HG02678 (cell line): ENCODE measurements around the gene CCNL2.

Experiments used
- ATAC-seq: cut with Tn5 transposase; IDR thresholded peaks from one replicate; pipeline ENCODE4 v1.9.1; 2021; ENCODE audit warnings: mild to moderate bottlenecking, moderate library complexity; ENCODE audit not compliant: unreplicated experiment

The CCNL2 gene

GRCh38 chr1:1359308-1359663, 39.8 kb downstream of the CCNL2 start:
- no peak for ATAC-seq

DNA sequence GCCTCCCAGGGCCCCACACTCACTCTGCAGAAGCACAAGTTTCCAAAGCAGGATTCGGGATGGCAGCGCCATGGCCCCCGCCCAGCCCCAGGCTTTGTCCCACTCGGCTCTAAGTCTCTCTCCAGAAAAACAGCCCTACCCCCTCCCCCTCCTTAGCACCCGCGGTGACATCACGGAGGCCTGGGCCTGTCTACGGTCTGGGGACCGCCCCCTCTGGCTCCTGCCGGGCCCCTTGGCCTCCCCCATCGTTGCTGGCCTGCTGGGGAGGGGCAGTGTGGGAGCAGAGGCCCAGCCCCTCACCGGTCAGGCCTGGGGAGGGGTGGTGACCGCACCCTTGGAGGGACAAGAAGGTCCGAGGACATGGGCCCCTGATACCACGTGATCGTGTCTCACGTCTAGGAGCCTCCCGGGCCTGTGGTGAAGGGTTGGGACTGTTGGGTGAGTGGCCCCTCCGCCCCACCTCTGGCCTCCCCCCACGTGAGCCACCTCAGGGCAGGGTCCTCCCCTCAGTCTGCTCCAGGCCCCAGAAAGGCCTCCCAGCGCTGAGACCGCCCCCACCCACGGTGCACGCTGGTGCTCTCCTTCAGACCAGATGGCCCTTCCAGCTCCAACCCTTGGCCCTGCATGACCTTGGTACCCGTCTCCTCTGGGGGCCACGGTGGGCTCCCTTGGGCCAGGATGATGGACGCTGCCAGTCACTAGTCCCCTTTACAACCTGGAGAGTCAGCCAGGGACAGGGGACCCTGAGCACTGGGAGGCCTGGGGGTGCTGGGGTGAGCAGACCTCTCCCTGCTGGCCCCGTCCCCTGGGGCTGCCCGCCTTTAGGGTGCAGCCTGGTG, 40.5 kb downstream of the CCNL2 start, which contains the start of gene MXRA8:
TSS of gene MXRA8 (minus strand) at position 123 of the 839 bp plus-strand sequence. CDS start at position 72, 51 bp downstream.
- ATAC-seq, result no peak

DNA sequence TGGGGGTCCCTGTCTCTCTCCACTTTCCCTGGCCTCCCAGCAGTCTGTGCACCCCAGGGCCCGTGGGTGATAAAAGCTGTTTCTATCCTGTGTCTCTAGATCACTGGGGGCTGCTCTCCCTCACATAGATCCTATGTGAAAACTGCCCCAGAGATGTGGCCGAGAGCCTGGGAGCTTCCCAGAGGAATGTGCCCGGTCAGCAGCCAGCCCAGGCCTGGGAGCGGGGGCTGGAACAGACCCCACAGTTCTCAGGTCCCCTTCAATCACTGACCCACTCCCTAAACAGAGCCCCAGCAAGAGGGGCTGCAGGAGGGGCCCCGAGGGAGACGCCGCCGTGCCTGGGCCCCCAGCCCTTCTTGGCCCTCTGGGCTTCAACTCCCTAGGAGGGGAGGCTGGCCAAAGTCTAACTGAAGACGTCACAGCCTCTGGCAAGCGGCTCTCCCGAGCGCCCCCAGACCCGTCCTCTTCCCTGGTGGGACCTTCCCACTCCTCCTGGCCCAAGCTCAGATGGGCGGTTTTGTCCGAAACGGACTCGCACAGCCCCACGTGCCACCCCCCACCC, 41.2 kb downstream of the CCNL2 start:
- ATAC-seq, result no peak

DNA sequence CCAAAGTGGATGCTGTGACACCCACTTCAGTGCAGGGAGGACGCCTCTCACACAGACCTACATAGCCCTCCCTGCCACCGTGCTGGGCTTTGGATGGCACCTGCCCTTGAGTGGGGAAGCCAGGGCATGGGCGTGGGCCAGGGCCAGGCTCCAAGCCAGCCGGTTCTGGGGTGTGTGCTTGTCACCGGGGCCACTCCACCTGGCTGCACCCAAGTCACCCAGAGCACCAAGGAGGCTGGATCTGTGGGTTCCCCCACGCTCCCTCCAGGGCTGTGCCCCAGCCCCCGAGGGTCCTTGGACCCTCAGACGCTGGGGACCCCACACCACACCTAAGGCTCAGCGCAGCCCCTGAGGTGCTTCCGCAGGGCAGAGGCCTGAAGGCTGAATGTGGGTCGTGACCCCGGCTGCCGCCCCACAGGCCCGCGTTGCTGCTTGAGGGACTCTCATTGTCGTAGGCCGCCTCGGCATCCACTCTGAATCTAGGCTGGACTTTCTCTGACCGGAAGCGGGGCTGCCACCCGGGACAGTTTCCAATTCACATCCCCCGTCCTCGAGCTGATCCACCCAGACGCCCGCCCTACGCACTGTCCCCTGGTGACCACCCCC, 42.2 kb downstream of the CCNL2 start:
- no peak for ATAC-seq

DNA sequence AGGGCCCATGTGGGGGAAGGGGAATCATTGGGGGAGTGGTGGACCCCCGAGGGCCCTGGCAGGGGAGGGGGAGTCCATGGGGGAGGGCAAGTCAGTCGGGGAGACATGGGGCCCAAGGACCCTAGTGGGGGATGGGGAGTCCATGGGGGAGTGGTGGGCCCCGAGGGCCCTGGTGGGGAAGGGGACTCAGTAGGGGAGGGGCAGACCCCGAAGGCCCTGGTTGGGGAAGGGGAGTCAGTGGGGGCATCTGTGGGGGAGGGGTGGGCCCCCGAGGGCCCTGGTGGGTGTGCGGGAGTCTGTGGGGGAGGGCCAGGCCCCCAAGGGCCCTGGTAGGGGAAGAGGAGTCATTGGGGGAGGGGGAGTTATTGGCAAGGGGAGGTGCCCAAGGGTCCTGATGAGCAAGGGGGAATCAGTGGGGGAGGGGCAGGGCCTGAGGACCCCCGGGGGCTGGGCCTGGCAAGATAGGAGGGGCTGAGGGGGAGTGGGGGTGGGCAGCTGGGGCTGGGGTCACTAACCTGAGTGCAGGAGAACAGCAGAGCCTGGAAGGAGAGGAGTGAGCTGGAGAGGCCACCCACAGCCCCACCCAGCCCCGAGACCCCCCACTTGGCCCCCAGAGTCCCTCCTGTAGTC, 42.9 kb downstream of the CCNL2 start:
- no peak for ATAC-seq

DNA sequence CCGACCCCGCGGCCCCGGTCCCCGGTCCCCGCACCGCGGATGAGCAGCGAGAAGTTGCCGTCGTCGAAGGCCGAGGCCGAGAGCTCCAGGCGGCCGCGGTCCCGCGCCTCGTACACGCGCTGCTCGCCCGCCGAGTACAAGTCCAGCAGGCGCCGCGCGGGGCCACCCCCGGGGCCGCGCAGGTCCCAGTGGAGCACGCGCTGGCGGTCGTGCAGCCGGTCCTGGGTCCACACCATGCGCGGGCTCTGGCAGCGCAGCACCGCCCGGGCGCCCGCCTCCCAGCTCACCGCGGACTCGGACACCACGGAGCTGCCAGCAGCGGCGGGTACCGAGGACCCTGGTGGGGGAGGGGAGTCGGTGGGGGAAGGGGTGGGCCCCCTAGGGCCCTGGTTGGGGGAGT, 43.7 kb downstream of the CCNL2 start:
- no peak for ATAC-seq

- no peak for ATAC-seq
Measured at GRCh38 chr1:1354271-1355247, 44.6 kb downstream of the CCNL2 start.

DNA sequence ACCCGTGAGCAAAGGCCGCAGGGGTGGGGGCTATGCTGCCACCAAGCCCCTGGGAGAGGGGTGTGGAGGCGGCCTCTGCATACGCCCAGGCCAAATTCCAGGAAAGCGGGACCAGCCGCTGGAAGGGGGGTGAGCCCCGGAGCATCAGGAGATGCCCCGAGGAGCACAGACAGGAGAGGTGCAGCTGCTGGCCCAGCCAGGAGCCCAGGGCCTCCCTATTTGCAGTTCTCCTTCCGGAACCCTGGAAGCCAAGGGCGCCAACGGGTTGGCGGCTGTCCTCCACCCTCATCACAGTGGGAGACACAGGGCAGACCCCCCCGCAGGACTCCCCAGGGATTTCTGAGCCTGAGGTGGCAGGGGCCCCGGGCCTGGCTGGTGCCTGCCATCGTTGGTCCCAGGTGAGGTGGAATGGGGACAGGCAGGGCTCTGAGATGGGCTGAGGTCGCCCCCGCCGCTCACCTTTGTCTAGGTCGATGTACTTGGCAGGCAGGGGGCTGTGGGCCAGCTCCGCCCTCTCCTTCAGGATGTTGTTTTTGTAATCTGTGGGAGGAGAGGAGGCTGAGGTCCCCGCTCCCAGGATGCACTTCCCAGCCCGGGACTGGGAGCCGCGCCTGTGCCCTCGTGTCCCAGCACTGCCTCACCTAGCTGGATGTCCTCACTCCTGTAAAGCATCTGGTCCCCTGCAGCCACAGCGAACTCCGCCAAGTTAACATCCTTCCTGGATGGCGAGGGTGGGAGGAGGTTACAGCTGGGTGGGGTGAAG, 45.6 kb downstream of the CCNL2 start:
- no peak for ATAC-seq

DNA sequence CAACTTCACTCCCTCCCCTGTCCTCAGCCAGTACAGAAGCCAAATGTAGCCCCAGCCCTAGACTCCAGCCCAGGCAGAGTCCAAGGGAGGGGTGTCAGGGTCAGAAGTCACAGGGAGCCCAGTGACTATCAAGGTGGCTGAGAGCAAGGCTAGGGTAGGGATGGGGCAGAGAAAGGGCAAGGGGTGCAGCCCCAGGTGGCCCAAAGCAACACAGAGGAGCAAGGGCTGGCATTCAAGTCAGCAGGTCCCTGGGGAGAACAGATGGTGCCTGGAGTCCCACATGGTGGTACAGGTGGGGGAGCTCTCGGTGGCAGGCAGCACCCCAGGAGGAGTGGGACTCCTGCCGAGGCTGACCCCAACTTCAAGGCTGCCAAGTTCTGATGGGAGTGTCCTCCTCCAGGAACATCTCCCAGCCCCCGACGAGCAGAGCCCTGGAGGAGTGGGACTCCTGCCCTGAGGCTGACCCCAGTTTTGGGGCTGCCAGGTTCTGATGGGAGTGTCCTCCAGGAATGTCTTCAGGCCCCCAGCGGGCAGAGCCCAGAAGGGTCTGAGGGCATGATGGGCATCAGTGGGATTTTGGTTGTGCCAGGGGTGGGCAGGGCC, 46.2 kb downstream of the CCNL2 start:
- no peak for ATAC-seq

DNA sequence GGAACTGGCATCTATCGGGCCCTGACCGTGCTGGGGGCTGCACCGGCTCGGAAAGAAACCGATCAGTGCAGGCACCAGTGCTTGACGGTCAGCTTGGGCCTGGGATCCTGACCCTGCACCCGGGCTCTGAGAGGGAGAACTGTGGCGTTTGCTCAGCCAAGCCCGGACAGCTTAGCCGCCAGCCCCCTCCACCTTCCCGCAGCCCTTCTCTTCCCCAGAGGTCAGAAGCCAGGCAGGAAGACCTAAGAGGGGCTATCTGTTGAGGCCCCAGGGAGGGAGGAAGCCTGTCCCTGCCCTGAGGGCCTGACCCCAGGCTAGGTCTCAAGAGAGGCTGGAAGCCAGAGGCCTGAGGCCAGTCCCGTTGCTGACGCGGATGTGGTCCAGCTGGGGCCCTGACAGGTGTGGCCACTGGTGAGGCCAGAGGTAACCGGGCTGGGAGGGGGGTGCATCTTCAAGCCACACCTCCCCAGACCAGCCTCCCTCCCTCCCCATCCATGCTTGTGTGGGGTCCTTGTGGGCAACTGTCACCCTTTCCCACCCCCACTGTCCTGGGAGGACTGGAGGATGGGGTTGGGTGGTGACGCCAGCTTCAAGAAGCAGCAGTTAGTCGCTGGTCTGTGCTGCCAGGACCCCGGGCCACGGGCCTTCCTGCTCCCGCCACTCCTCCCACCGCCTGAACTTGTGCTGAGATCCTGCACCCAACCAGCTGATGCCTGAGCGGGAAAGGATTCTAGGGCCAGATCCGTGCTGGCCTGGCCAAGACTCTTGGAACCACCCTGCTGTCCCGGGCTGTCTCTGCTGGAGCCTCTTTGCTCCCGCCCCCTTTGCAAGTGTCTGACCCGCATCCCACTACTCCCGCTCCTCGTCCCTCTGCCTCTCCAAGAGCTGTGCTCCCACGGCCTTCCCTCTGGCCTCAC, 47.4 kb downstream of the CCNL2 start:
- no peak for ATAC-seq

DNA sequence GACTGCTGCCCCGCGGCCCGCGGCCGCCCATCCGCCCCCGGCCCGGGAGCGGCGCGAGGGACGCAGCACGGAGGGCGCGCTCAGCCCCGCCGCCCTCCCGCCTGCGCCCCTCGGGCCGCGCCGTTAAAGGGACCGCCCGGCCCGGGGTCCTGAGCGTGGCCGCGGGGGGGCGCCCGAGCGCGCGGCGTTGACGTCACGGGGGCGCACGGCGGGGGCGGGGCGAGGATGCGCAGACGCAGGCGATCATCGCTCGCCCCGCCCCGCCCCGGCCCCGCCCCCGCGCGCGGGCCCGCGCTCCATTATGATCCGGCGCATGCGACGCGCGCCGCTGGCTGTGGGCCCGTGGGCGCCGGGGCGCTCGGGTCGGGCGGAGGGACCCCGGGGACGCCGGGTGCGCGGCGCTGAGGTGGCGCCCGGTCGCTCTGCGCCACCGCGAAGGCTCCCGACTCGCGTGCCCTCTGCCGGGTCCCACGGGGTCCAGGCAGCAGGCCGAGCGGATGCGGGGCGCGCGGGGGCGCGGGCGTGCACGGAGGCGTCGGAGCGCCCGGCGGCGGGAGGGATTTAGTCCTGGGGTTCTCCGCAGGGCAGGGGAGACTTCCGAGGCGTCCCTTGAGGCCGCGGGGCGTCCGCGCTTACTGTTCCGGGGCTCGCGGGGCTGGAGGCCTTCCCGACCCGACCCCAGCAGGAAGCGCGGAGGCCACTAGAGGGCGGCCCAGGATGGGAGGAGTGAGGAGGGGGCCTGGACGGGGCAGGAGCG, 49.7 kb downstream of the CCNL2 start, which contains the start of gene DVL1:
TSS of gene DVL1 (minus strand) at position 163 of the 757 bp plus-strand sequence. CDS start 353 bp downstream, outside the sequence.
- ATAC-seq, result peak; percentile 70

- peak; percentile 5 for ATAC-seq
Measured at GRCh38 chr1:1348420-1349255, 50.5 kb downstream of the CCNL2 start.

DNA sequence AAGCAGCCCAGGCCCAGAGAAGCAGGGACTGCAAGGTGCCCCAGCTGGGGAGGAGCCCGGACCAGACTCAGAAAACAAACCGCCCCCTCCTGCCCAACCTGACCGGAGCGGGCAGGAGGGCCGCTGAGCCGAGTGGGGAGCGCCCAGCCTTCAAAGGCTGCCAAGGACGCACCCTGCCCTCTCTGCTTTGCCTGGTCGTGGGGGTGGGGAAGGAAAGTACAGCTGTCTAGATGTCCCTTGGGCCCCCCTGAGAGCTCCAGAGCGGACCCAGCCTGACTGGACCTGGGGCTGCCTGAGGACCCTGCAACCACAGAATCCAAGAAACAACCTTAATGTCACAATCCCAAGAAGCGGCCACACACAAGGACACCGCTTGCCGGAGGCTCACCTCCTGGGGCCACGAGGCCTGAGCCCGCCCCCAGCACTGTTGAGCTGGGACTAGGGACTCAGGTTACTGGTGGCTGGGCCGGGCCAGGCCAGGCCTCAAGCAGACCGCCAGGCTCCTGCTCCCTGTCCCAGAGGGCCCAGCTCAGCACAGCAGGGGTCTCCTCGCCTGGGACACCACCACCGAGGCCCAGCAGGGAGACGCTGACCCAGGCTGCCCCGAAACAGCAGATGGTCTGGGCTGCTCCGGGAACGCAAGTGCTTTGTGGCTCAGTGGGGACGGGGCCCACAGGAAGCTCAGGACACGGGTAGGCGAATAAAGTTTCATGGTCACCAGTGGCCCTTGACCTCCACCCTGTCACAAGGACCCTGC, 51.3 kb downstream of the CCNL2 start:
- no peak for ATAC-seq

GRCh38 chr1:1347026-1347595, 52.0 kb downstream of the CCNL2 start:
- ATAC-seq, result no peak

DNA sequence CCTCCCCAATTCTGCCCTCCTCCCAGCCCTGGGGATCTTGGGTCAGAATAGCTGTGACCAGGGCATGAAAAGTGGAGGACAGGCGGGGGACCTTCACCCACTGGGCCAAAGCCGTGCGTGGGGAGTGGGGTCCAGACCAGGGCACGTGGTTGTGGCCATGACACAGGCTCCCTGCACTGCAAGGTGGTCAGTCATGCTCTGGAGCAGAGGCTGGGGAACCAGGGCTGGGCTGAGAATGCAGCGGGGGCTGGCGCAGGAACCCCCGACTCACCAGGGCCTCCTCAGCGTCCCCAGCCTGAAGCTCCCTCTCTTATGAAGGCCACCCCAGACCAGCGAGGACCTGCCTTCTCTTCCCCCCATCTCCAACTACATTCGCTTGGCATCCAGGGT, 52.6 kb downstream of the CCNL2 start:
- ATAC-seq, result no peak
